Skin epidermis (tissue), 12 donors: ENCODE data around the gene RFPL2.

ENCODE experiments used
- H3K27ac ChIP-seq, 21 experiments: fragments of 200-600 bp; sonication (generic) in 11 of 21; one replicate each; pipeline ENCODE4 v1.5.0; 2020; ENCODE audit warnings: mild to moderate bottlenecking in 3 of 21, inconsistent platforms in 2 of 21, moderate library complexity in 2 of 21
- H3K4me3 ChIP-seq, 7 experiments: fragments of 200-600 bp; sonication (generic) in 2 of 7; one replicate each; pipeline ENCODE4 v1.5.0; 2020; ENCODE audit warnings: inconsistent platforms in 2 of 7, mild to moderate bottlenecking in 2 of 7, moderate library complexity in 1 of 7

RFPL2 gene

DNA sequence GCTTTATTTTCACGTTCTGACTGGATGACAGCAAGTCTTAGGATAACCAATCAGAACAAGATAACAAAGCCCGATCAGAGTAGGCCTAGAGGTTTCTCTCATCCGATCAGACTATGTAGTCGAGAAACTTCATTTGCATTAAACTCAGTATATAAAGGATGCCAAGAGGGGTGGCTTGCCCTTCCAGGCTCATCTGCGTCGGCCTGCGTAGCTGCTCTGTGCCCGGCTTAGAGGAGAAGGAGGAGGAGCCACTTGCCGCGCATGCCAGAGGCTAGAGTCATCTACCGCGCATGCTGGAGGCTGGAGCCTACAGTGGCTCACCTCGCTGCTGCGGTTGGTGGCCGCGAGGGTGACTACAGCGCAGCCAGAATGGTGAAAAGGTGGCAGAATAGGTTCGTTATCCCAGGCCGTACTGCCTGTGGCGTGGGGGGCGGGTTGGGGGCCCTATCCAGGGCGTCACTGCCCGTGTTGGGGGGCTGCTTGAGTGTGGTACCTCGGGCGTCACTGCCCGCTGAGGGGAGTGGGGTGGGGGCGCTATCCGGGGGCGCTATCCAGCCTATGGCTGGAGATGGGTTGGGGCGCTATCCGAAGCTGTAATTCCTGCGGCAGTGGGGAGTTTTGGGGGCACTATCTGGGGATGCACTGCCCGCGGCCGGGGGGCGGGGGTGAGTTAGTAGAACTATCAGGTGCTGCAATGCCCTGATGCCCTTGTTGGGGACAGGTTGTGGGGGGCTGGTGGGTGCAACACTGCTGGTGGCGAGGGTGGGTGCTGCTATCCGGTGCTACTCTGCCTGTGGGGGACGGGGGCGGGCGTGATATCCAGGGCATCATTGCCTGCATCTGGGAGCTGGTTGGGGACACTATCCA is at the start of gene RFPL2:
Gene RFPL2 (minus strand): TSS at position 218 of the 867 bp plus-strand sequence. CDS start 2,622 bp downstream, outside the sequence.
- Histone ChIP-seq H3K27ac (no peak within 1 kb of the TSS), H3K4me3 (peak within 1 kb of the TSS in 4 of 7 experiments; percentile 6 to 30 (median 14))

DNA sequence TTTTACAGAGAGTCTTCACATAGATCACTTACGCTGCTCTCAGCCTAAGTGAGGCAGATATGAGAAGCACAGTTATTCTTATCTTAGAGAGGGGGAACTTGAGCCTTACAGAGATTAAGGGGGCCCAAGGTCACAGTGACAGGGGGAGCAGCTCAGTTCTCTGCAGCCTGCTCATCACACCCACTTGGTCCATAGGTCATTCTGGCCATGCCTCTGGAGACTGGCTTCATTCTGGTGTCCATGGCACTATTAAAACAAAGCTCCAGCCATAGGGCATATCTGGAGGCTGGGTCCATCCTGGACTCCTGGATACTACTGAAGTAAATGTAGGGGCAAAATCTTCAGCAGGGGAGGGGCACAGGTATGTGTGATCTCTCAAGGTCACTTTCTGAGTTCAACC is 44.4 kb upstream of the RFPL2 start:
- H3K27ac ChIP-seq, result no peak overlapping the region
- H3K4me3 ChIP-seq, result no peak overlapping the region

DNA sequence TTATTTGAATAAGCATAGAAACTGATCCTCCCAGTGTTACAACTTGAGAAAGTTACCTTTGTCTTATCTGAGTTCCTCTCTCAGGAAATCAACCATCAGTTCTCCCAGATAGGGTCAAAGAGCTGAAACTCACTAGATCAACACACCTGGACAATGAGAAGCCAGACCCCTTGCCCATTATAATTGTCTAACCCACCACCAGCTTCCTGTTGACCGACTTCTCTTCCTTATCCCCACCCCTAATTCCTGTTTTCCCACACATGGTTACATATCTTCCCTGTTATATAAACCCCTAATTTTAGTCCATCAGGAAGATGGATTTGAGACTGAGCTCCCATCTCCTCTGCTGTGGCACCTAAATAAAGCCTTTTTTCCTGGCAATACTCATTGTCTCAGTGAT is 43.4 kb upstream of the RFPL2 start:
- Histone ChIP-seq H3K4me3 (no peak overlapping the region), H3K27ac (no peak overlapping the region)

DNA sequence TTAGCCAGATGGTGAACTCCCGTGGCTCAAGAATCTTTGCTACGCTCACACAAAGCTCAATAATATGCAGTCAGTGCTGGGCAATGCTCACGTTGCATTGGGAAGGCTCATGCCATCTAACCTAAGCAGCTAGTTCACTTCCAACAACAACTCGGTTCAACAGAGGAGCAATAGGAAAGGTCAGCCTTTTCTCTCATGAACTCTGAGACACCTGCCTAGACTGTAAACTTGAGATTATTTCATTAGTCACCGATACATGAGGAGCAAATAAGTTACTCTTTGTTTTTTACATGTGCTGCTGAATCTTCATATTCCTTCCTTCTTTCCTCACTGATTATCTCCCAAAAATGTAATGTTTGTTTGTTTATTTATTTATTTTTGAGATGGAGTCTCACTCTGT is 41.3 kb upstream of the RFPL2 start:
- Histone ChIP-seq H3K27ac (no peak overlapping the region), H3K4me3 (no peak overlapping the region)

DNA sequence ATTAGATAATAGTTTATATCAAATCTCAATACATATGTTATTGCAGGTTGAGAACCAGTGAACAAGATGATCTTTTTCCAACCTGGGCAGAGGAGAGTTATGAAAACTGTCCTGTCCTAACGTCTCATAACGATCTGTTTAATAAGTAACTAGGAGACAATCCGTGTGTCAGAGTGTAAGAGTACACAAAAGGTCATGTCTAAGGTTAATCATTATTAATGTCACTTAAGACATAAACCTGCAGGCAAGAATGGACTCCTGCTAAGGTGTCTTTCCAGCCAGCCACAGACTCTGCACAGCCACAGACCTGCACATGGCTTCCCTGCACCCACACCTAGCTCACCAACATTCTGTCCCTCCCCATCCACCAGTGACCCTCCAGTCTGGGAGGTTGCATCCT is 40.2 kb upstream of the RFPL2 start:
- no peak overlapping the region for H3K27ac ChIP-seq
- no peak overlapping the region for H3K4me3 ChIP-seq

DNA sequence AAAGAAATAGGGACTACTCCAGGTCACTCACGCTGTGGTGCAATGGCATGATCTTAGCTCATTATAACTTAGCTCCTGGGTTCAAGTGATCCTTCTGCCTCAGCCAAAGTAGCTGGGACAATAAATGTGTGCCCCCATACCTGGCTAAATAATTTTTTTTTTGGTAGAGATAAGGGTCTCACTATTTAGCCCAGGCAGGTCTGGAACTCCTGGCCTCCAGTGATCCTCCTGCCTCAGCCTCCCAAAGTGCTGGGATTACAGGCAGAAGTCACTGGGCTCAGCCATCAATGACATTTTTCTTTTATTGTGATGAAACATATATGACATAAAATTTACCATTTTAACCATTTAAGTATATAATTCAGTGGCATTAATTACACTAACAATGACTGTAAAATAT is 39.7 kb upstream of the RFPL2 start:
- Histone ChIP-seq H3K27ac (no peak overlapping the region), H3K4me3 (no peak overlapping the region)

DNA sequence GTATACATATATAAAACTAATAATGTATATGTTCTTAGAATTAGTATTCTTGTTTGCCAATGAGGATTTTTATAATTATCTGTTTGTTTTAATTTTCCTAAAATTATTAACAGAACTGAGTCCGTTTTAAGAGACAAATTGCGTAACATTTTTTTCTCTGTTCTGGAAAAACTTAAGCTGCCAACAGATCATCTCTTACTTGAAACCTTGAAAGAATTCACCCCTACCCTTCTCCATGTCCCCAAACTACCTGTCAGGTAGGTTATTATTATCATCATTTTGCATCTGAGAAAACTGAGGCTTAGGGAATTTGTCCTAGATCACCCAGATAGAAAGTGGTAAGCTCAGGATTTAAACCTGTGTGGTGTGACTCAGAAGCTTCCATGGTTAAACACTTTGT is 35.6 kb upstream of the RFPL2 start:
- Histone ChIP-seq H3K4me3 (no peak overlapping the region), H3K27ac (no peak overlapping the region)

DNA sequence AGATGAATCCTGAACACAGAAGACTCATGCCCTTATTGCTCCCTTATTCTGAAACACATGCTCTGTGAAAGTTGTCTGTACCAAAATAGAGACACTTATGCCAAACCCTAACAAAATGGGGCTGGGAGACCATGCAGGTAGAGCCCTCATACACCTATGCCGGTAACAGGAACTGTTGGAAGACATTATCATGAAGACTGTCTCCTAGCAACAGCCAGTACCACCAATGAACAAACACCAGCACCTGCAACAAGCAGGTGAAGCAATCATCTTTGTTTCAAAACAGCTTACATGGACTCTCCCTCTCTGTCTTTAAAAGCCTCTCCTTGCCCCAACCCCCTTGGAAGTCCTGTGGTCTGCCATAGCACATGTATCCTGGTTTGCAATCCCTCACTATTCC is 33.0 kb upstream of the RFPL2 start:
- H3K27ac ChIP-seq, result no peak overlapping the region
- no peak overlapping the region for H3K4me3 ChIP-seq

DNA sequence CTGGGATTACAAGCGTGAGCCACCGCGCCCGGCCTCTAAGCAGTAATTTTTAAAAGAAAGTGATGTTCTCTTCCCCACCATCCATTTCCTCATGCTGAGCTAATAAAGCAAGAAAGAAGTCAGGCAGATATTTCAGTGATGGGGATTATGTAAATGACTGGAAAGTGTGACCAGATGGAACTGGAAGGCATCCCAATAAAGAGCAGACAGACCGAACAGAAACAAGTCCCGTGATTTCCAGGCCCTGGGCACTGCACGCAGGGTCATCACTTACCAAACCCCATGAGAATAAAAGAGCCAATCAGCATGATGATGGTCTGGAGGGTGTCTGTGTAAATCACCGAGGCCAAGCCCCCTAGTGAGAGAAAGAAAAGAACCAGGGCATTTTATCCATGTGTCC is 32.1 kb upstream of the RFPL2 start:
- Histone ChIP-seq H3K4me3 (no peak overlapping the region), H3K27ac (peak overlapping the region in 1 of 21 experiments; percentile 36)

DNA sequence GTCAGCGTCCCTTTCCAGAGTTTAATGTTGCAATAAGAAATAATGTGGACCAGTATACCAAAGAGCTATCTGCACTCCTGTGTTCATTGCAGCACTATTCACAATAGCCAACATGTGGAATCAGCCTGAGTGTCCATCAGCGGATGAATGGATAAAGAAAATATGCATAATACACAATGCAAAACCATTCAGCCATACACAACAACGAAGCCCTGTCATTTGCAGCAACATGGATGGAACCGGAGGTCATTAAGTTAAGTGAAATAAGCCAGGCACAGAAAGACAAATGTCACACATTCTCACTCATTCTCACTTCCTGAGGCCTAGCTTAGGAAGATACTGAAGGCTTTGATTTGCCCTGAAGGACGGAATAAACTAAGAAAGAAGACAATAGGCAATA is 28.2 kb upstream of the RFPL2 start:
- H3K4me3 ChIP-seq, result no peak overlapping the region
- H3K27ac ChIP-seq, result no peak overlapping the region

DNA sequence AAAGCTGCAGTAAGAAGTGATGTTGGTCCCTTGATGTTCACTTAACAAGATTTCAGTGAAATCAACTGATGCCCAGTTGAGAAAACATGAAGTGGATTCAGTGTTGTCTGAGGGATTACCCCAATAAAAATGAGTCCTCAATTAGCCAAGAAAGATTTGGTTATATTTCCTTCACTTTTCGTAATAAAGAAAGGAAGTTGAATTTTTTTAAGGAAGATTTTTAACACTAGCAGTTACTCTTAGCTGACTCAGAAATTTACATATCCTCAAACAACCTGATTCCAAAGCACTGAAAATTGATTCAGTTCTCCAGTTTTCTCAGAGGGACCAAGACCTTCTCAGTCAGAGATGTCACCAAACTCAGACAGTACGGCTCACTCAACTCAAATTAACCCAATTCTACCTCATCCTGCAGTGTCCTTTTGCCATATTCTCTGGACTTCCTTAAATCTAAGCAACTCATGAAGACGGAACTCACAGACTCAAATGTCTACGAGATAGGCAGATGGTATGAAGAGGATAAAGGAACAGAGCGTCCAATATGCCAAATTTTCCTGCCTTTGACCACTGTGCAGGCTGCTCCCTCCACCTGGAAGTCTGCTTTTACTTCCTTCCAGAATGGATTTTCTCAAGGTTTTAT is 27.4 kb upstream of the RFPL2 start:
- H3K4me3 ChIP-seq, result no peak overlapping the region
- no peak overlapping the region for H3K27ac ChIP-seq

DNA sequence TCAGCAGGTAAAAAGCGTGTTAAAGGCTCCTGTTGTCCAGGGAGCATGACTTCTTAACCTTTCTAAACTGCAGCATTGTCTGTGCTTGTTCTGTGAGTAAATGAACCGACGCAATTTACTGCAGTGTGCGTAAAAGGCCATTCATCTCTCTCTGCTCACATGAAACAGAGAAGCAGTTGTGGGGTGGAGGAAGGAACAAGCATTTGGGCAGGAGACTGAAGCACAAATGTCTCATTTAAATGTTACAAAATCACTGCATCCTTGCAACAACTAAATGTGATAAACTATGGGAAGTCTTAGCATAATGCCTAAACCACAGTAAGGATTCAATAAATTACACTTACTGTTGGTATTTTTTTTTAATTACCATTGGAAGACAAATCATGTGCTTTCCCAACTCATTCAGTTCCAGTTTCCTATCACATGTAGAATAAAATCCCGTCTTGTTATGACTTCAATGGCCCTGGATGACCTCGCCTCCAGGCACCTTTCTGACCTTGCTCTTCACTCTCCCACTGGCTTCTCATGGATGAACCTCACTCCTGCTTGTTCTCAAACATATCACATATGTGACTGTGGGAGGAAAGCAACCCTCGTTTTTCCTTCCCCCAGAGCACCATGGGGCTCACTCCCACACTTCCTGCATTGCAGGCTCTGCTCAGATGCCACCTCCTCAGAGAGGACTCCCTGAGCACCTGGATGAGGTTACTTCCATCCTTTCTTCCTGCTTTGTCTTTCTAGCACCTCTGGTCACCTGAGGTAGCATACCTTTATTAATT is 21.6 kb upstream of the RFPL2 start:
- H3K4me3 ChIP-seq, result no peak overlapping the region
- no peak overlapping the region for H3K27ac ChIP-seq

DNA sequence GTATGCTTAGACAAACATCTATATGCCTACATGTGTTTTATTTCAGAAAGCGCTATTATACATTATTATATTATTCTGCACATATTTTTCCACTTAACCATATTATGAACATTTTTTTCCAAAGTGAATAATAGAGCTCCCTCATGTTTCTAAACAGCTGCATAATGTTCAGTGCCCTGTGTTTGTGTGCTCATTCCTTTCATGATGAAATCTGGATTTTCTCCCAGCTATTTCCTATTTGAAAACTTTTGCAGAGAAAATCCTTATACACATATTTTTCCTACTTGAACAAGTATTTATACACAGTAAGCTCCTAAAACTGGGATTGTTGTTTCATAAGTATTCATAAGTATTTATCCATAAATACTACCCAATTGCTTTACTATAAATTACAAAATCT is 18.1 kb upstream of the RFPL2 start:
- no peak overlapping the region for H3K27ac ChIP-seq
- no peak overlapping the region for H3K4me3 ChIP-seq

DNA sequence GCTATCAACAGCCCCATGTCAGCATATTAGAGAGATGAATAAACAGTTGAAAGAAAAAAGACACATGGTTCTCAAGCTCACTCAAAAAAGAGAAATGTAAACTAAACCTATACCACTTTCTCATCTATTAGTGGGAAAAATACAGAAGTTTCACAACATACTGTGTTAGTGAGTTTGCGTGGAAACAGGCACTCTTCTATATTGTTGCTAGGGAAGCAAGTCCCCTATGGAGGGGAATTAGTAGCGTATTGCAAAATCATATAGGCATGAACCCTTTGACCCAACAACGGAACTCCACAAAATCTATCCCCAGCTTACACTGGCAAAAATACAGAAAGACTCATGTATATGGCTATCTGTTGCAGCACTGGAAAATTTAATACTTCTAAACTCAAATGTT is 14.2 kb upstream of the RFPL2 start:
- Histone ChIP-seq H3K27ac (no peak overlapping the region), H3K4me3 (no peak overlapping the region)

DNA sequence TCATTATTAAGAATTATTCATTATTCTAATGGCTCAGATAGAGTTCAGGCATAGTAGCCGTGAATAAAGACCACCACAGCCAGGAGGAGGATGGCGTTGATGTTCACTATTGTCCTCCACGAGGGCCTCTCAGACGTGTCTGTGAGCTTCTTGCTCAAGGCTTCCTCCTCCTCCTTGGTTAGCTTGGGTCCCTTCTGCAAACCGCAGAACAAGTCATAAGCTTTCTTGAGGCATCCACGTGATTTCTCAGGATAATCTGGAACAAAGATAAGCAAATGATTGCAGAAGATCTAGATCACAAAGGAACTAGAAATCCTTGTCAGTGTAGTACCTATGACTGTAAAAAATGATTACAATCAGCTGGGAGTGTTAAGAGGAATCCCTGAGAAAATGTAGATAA is 13.6 kb upstream of the RFPL2 start:
- Histone ChIP-seq H3K27ac (no peak overlapping the region), H3K4me3 (no peak overlapping the region)

DNA sequence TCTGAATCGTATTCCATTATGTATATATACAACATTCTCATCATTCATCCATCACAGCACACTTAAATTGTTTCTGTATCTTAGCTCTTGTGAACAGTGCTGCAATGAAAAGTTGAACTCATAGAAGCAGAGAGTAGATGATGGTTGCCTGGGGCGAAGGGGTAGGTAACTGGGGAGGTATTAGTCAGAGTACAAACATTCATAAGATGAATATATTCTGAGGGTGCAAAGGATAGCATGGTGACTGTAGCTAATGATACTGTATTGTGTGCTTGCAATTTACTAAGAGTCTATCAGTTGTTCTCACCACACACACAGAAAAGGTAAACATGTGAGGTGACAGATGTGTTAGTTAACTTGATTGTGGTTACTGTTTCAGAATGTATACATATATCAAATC is 12.6 kb upstream of the RFPL2 start:
- Histone ChIP-seq H3K4me3 (no peak overlapping the region), H3K27ac (no peak overlapping the region)

DNA sequence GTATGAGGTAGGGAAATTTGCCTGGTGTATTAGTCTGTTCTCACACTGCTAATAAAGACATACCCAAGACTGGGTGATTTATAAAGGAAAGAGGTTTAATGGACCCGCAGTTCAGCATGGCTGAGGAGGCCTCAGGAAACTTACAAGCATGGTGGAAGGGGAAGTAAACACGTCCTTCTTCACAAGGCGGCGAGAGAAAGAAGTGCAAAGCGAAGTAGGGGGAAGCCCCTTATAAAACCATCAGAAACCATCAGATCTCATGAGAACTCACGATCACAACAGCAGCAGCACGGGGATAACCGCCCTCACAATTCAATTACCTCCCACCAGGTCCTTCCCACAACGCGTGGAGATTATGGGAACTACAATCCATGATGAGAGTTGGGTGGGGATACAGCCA is 12.0 kb upstream of the RFPL2 start:
- Histone ChIP-seq H3K4me3 (no peak overlapping the region), H3K27ac (no peak overlapping the region)

DNA sequence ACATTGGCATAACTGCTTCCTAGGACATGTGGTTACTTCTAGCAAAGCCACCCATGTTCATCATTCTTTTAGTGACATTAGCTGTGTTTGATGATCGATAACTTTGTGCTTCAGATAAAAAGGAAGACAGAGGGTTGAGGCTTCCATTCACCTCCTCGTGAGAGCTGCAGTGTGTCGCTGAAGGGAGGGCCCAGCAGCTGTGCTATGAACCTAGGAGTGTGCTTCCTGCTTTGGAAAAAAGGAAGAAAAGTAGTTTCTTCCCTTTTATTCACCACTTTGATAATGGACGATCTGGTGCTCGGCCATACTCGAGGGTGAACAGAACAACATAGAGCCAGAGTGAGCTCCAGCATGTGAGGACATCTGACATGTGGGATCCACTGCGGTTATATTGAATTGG is 6.1 kb upstream of the RFPL2 start:
- no peak overlapping the region for H3K4me3 ChIP-seq
- no peak overlapping the region for H3K27ac ChIP-seq

DNA sequence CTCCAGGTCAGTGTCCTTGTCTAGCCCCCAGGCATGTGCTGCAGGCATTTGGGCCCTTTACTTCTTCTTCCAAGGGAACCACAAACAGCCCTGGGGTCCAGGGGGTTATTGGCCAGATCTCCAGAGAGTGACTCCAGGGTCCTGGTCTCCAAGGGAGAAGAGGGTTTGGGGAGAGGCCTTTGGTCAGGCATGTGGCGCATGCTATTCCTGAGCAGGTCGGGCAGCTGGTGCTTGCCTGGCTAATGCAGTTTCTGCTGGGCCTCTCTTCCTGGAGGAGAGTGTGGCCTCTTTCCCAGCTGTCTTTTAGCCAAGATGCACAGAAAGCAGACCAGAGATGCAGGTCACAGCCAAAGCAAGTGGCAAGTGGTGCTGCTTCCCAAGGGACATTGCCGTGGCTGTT is 3.8 kb upstream of the RFPL2 start:
- H3K27ac ChIP-seq, result no peak overlapping the region
- no peak overlapping the region for H3K4me3 ChIP-seq

DNA sequence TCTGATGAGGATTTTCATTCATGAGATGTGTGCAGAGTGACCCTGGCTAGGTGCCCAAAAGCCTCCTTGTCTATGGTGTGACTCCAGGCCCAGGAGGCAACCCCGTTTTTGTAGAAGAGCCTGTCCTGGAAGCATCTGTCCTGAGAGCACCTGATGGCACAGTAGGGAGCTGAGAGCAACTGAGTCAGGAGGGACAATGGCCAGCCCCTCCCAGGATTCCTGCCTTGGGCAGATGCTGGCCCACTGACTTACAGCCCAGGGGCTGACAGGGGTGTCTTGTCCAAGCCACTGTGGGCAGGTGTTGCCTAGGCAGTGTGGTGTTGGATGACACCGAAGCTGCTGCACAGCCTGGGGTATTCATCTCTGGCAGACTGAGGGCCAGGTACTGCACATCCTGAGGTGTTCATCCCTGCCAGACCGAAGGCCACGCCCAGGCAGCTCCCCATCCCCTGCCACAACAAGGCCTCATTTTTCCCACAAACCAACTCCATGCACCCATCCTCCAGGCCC is 3.2 kb upstream of the RFPL2 start:
- no peak overlapping the region for H3K27ac ChIP-seq
- no peak overlapping the region for H3K4me3 ChIP-seq
